Activated gamma-delta T cell (primary cell): ENCODE results near the gene CIDEC.
A peak's percentile ranks its signal among the peaks of the same experiment; 100 is the strongest.
"Not testable (repeated sequence)": the region's sequence is repeated elsewhere in the genome, so short reads cannot be mapped to it uniquely, and the experiment has no call there.

ENCODE experiments used
- DNase-seq: peaks from one replicate; lab custom pipeline; 2025; lab: John Stamatoyannopoulos, UW

CIDEC gene

GRCh38 chr3:9901967-9902366 lies 21.9 kb upstream of the CIDEC start:
- no peak for DNase-seq

GRCh38 chr3:9900965-9901415 lies 20.9 kb upstream of the CIDEC start:
- DNase-seq = not testable (repeated sequence)

- DNase-seq = no peak
These were observed 19.3 kb upstream of the CIDEC start for GRCh38 chr3:9899289-9899791.

- no peak for DNase-seq
These were observed 18.6 kb upstream of the CIDEC start for GRCh38 chr3:9898467-9899241.

- no peak for DNase-seq
These were observed 17.6 kb upstream of the CIDEC start for GRCh38 chr3:9897408-9898372.

GRCh38 chr3:9896755-9897407 lies 16.8 kb upstream of the CIDEC start:
- DNase-seq = not testable (repeated sequence)

GRCh38 chr3:9895715-9896114 lies 15.7 kb upstream of the CIDEC start:
- DNase-seq = not testable (repeated sequence)

GRCh38 chr3:9893739-9894138 lies 13.7 kb upstream of the CIDEC start:
- DNase-seq = no peak

- no peak for DNase-seq
These were observed 11.1 kb upstream of the CIDEC start for GRCh38 chr3:9891072-9891622.

GRCh38 chr3:9890249-9891071 lies 10.4 kb upstream of the CIDEC start, which contains the start of gene JAGN1:
JAGN1 (plus strand) TSS chr3:9890610; CDS start chr3:9890723, 113 bp downstream.
- peak; percentile 83 for DNase-seq

GRCh38 chr3:9889405-9889804 lies 9.4 kb upstream of the CIDEC start:
- no peak for DNase-seq

GRCh38 chr3:9888540-9888939 lies 8.5 kb upstream of the CIDEC start:
- DNase-seq = no peak

- DNase-seq = no peak
These were observed 7.4 kb upstream of the CIDEC start for GRCh38 chr3:9887480-9887879.

GRCh38 chr3:9886328-9886727 lies 6.3 kb upstream of the CIDEC start:
- DNase-seq = no peak

GRCh38 chr3:9884555-9885165 lies 4.6 kb upstream of the CIDEC start:
- DNase-seq = no peak

GRCh38 chr3:9883706-9884554 lies 3.9 kb upstream of the CIDEC start:
- no peak for DNase-seq

GRCh38 chr3:9881441-9881840 lies 1.4 kb upstream of the CIDEC start:
- no peak for DNase-seq

- no peak for DNase-seq
These were observed 1.4 kb downstream of the CIDEC start for GRCh38 chr3:9878700-9879099.

- DNase-seq = no peak
These were observed 3.1 kb downstream of the CIDEC start for GRCh38 chr3:9876991-9877390.
